Colonic mucosa (tissue), 4 donors: ENCODE measurements around the gene MAP1LC3B. TPM values are rescaled to one million over a fixed set of nuclear protein-coding genes. Genes with fewer than 3 reads are reported as not detected.

Experiments
- DNase-seq: peaks from one replicate; pipeline ENCODE4 v3.0.0-alpha.2; 2020
- H3K27ac ChIP-seq: fragments of 200-600 bp; one replicate; pipeline ENCODE4 v1.8.0; 2021
- H3K27me3 ChIP-seq: fragments of 200-600 bp; one replicate; pipeline ENCODE4 v1.8.0; 2021
- H3K36me3 ChIP-seq: fragments of 200-600 bp; one replicate; pipeline ENCODE4 v1.8.0; 2021
- H3K4me1 ChIP-seq: fragments of 200-600 bp; one replicate; pipeline ENCODE4 v1.8.0; 2021; ENCODE audit warnings: mild to moderate bottlenecking
- H3K4me3 ChIP-seq: fragments of 200-600 bp; one replicate; pipeline ENCODE4 v1.8.0; 2021
- H3K9ac ChIP-seq, 2 donors: one replicate each; pipeline ENCODE4 v1.7.0; 2013; ENCODE audit warnings: control low read depth in 2 of 2, low read depth in 2 of 2, low read length in 2 of 2
- H3K9me3 ChIP-seq: fragments of 200-600 bp; one replicate; pipeline ENCODE4 v1.8.0; 2021
- intact Hi-C: fragments of 100-400 bp; cut with DNase I; formaldehyde crosslinking; loops from one replicate; pipeline ENCODE4 v1.14.1; 2022
- total RNA-seq, 2 donors: library from RNA; stranded (reverse); fragmentation: NEBNext Ultra II Directional in 1 of 2; extraction: Animal tissue kit (Norgen Biotek cat#: 25700) in 1 of 2; gene quantifications; one replicate each; pipeline ENCODE4 v1.2.1, GENCODE V29; 2021
- TF ChIP-seq, protein P1 (sequence below): fragments of 200-600 bp; IDR thresholded peaks from one replicate; pipeline ENCODE4 v1.8.0; 2022; ENCODE audit warnings: antibody characterized with exemption, mild to moderate bottlenecking
- donor health status: healthy.
- donor health status: DM: no; HTN: no; CAD: no.
- donor health status: DM: no; HTN: no; CAD: no.

MAP1LC3B gene
- total RNA-seq, 2 donors from 2014 or later, result 45.0 to 83.0 TPM

DNA sequence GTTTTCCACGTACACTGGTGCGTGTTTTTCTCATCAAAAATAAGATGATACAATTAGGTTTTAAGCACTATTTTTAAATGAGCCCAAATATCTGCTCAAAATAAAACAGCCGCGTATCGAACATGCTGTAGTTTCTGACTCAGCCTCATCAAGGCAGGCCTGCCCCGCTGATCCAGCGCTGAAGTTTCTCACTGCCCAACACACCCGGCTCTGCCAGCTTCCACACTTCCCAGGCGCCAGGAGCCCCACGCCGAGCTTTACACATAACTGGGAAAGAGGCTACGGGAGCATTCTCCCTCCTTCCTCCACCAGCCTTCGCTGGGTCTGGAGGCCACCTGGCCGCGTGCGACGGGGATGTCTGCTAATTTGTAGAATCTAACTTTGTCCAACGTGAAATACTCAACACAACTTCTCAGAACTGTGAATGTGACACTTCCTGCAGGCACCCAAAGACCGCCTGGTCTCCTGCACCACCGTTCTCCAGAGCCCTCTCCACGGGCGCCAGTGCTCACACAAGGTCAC, 42.1 kb downstream of the MAP1LC3B start:
- Histone ChIP-seq H3K9me3 (no peaks in the 10 kb centered on the region), H3K4me3 (no peak overlapping the region), H3K27me3 (no peaks in the 10 kb centered on the region), H3K4me1 (no peaks in the 10 kb centered on the region), H3K36me3 (no peaks in the 10 kb centered on the region), H3K9ac (no peak overlapping the region), H3K27ac (no peak overlapping the region)
- TF ChIP-seq, protein P1, sequence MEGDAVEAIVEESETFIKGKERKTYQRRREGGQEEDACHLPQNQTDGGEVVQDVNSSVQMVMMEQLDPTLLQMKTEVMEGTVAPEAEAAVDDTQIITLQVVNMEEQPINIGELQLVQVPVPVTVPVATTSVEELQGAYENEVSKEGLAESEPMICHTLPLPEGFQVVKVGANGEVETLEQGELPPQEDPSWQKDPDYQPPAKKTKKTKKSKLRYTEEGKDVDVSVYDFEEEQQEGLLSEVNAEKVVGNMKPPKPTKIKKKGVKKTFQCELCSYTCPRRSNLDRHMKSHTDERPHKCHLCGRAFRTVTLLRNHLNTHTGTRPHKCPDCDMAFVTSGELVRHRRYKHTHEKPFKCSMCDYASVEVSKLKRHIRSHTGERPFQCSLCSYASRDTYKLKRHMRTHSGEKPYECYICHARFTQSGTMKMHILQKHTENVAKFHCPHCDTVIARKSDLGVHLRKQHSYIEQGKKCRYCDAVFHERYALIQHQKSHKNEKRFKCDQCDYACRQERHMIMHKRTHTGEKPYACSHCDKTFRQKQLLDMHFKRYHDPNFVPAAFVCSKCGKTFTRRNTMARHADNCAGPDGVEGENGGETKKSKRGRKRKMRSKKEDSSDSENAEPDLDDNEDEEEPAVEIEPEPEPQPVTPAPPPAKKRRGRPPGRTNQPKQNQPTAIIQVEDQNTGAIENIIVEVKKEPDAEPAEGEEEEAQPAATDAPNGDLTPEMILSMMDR, result no peak
- no peak for DNase-seq
- intact Hi-C loops, result no loop called here

DNA sequence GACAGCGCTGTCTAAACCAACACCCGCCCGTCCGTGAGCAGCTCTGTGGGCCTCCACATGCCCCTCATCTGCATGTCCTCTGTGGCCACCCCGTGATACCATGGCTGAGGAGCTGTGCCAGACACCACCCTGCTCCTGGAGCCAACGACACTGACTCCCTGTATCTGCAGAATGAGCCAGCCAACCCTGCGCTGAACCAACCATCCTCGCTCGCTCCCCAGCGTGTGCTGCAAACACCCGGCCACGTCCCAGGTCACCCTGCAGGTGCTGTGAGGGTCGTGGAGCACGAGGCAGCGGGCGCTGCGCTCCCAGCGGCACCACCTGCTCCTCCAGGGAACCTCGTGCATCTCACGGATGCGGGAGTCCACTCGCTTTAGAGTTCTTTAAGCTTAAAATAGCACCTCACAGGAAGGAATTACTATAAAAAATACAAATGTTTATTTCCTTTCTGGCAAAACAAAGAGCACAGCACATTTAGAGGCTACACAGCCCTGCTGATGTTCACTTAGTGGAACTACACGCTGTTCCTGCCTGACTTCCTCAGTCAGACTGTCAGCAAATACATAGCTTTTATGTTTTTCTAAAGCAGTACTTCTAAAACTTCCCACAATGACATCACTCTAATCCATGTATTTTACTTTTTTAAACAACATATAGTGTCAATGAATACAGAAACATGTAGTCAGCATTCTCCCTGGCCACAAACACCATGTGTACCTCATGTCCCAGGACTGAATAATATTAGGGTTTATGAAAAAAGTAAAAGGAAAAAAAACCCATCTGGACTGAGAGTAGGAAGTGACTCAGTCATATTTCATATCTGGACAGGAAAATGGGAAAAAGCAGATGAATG, 43.5 kb downstream of the MAP1LC3B start:
- TF ChIP-seq, protein P1, result no peak
- H3K27me3 ChIP-seq, result no peaks in the 10 kb centered on the region
- no peak overlapping the region for H3K9ac ChIP-seq
- no peaks in the 10 kb centered on the region for H3K4me1 ChIP-seq
- H3K4me3 ChIP-seq, result no peak overlapping the region
- H3K36me3 ChIP-seq, result no peaks in the 10 kb centered on the region
- H3K27ac ChIP-seq, result peak overlapping the region; percentile 11
- intact Hi-C loops, result no loop called here
- H3K9me3 ChIP-seq, result no peaks in the 10 kb centered on the region
- no peak for DNase-seq

DNA sequence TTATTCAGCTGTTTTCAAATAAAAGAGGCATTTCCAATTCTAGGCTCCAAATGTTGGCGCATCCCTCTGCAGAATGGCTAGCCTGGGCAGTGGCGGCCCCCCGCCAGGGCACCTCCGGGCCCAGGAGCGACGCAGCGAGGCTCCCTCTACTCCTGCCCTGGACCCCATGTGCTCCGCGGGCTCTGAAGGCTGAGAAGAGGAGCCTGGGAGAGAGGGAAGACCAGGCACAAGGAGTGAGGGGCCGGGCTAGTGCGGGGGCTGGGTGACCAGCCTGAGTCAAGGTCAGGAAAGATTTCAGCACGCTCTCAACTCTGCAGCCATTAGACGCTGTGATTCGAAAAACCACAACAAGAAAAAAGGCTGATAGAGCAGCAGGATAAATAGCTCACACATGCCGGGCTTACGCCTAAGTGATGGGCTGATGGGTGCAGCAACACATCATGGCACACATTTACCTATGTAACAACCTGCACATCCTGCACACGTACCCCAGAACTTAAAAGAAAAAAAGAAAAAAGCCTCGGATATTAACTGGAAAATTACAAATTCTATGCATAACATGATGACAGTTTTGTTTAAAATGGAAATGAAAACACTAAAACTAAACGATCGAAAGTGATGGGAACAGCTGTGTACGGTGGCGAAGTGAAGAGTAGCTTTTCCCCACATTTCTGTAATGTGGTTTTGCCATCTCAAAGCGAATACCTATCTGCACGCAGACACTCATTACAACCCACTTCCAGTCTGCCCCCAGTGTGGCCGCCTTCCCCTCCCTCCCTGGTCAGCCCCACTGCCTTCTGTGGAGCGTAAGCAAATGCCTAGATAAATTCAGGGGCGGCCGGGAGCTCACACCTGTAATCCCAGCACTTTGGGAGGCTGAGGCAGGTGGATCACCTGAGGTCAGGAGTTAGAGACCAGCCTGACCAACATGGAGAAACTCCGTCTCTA, 44.4 kb downstream of the MAP1LC3B start:
- H3K36me3 ChIP-seq, result no peaks in the 10 kb centered on the region
- peak overlapping the region; percentile 11 for H3K27ac ChIP-seq
- no peak overlapping the region for H3K4me3 ChIP-seq
- intact Hi-C loops, result no loop called here
- DNase-seq, result no peak
- no peak overlapping the region for H3K9ac ChIP-seq
- TF ChIP-seq, protein P1, result no peak
- no peaks in the 10 kb centered on the region for H3K27me3 ChIP-seq
- no peaks in the 10 kb centered on the region for H3K9me3 ChIP-seq
- H3K4me1 ChIP-seq, result no peaks in the 10 kb centered on the region

DNA sequence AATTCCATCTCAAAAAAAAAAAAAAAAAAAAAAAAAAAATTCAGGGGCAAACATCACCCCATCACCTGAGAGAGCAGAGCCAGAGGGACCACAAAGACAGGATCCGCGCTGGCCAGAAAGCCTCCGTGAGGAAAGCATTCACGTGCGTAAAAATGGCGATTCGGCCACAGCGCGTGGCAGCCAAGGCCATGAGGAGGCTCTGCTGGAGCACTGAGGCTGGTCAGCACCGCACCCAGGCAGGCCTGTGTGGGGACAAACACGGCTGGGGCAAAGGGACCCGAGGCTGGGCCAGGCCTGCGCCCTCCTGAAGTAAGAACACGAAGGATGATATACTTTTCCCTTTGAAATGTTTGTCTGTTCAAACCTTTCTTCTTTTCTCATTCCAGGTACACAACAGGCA, 45.2 kb downstream of the MAP1LC3B start:
- Histone ChIP-seq H3K4me3 (no peak overlapping the region), H3K4me1 (no peaks in the 10 kb centered on the region), H3K27me3 (no peaks in the 10 kb centered on the region), H3K9ac (no peak overlapping the region), H3K9me3 (no peaks in the 10 kb centered on the region), H3K36me3 (no peaks in the 10 kb centered on the region), H3K27ac (no peak overlapping the region)
- no peak for DNase-seq
- TF ChIP-seq, protein P1, result no peak
- intact Hi-C loops, result no loop called here

DNA sequence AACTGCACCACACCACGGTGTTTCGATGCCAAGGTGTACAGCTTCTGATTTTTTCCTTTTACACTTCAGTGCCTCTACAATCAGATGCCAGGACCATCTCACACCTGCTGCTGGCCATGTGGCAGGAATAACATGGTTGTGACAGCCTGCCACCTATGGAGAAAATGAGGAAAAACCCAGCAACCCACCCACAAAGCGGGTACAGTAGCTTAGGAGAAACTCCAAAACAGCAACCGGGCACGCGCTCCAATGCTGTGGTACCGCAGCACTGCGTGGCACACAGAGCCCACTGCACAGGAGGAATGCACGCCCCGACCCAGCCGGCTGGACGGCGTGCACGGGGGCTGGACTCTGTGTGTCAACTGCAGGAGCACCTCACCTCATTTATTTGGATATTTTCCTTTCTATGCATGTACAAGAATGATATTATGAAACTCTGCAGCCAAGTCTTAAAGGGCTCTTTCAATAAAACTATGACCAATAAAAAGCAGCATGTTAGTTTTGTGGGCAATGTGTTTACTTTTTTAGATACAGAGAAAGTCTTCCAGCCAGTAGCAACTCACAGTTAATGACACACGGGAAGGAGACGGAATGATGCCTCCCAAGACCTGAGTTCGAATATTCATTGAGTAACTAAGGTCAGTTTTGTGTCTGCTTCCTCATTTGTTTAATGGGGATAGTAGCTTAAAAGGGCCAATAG, 45.9 kb downstream of the MAP1LC3B start:
- TF ChIP-seq, protein P1, result no peak
- no peak for DNase-seq
- Histone ChIP-seq H3K9ac (no peak overlapping the region), H3K36me3 (no peaks in the 10 kb centered on the region), H3K4me1 (no peaks in the 10 kb centered on the region), H3K27ac (no peak overlapping the region), H3K4me3 (no peak overlapping the region), H3K27me3 (no peaks in the 10 kb centered on the region), H3K9me3 (no peaks in the 10 kb centered on the region)
- intact Hi-C loops, result no loop called here
